ENCODE results near the gene CETP. TPM values are rescaled to one million over a fixed set of nuclear protein-coding genes. Genes with fewer than 3 reads are reported as not detected.
A peak's percentile ranks its signal among the peaks of the same experiment; 100 is the strongest.
"Not testable (repeated sequence)": the region's sequence is repeated elsewhere in the genome, so short reads cannot be mapped to it uniquely, and the experiment has no call there.

CETP gene
- polyA plus RNA-seq, 1 experiment: 0.09 TPM

DNA sequence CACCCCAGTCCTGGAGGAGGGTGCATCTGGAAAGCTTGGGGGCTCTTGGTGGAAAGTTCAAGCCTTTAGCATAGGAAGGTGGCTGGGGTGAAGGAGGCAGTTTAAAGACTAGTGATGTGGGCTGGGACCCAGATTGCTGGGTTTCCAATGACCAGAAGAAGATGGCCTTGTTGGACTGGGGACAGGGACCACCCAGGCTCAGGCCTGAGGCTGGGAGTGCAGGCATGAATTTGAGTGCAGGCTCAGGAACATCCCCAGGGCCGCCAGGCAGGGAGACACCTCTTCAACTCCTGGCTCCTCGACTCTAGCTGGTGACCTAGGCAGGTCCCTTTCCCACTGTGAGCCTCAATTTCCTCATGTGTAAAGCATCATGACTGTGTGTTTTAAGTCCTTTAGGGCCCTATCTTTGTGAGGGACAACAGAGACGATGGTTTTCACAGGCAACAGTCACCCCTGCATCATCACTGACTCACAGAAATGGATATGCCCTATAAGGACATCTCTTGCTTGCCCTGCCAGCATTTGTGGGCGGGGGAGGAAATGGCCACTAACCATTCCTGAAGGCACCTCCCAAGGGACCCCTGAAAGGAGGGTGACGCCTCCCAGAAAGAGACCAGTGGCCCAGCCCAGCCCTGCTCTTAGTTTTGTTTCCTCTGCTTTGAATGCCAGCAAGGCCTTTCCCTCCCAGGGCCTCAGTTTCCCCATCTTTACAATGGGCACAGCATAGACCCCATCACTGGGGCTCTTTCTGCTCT, 38.7 kb downstream of the CETP start:
- Histone ChIP-seq H3K4me3 (ENCODE audit: low read depth, low read length) (no peak overlapping the region), H3K27me3 (ENCODE audit: control insufficient read depth, insufficient read depth, low read length) (no peaks in the 10 kb centered on the region), H3K27ac (ENCODE audit: low read depth, low read length) (peak overlapping the region; percentile 83), H3K9me3 (ENCODE audit: control insufficient read depth, insufficient read depth, low read length) (no peaks in the 10 kb centered on the region)
- POLR2A ChIA-PET: no interaction called here
- TF ChIP-seq, protein P1, sequence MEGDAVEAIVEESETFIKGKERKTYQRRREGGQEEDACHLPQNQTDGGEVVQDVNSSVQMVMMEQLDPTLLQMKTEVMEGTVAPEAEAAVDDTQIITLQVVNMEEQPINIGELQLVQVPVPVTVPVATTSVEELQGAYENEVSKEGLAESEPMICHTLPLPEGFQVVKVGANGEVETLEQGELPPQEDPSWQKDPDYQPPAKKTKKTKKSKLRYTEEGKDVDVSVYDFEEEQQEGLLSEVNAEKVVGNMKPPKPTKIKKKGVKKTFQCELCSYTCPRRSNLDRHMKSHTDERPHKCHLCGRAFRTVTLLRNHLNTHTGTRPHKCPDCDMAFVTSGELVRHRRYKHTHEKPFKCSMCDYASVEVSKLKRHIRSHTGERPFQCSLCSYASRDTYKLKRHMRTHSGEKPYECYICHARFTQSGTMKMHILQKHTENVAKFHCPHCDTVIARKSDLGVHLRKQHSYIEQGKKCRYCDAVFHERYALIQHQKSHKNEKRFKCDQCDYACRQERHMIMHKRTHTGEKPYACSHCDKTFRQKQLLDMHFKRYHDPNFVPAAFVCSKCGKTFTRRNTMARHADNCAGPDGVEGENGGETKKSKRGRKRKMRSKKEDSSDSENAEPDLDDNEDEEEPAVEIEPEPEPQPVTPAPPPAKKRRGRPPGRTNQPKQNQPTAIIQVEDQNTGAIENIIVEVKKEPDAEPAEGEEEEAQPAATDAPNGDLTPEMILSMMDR (IDR thresholded peaks at IDR 0.05; ENCODE audit: low read depth, low read length): no peak
- CTCF ChIA-PET: no interaction called here
- DNase-seq (ENCODE audit: low read depth, low spot score): peak; percentile 54

DNA sequence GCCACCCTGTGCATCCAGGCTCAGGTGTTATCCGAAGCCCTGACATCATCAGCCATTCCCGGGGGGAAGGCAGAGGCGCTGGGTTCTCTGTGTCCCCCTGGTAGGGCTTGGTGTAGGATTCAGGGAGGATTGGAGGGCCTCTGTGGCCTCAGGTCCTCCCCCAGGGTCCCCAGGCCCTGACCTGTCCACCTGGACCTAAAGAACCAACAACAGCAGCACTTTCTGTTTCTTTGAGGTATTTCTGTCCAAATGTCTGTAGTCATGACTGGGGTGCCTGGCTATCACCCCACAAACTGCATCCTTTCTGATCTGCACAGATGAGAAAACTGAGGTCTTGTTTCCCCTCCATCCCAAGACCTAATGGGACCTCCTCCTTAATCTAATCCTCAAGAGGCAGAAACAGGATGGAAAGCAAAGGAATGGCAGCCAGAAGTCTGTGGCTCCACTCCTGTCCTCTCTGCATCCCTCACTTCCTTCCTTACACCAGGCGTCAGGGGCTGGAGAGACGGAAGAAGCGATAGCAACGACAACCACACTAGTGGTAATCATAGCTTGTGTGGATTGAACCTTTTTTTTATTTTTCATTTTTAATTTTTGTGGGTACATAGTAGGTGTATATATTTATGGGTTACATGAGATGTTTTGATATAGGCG, 39.4 kb downstream of the CETP start:
- H3K27ac ChIP-seq (ENCODE audit: low read depth, low read length): peak overlapping the region; percentile 83
- ChIA-PET CTCF (no interaction called here), POLR2A (no interaction called here)
- TF ChIP-seq, protein P1 (IDR thresholded peaks at IDR 0.05; ENCODE audit: low read depth, low read length): no peak
- H3K4me3 ChIP-seq (ENCODE audit: low read depth, low read length): no peak overlapping the region
- H3K27me3 ChIP-seq (ENCODE audit: control insufficient read depth, insufficient read depth, low read length): no peaks in the 10 kb centered on the region
- no peak for DNase-seq (ENCODE audit: low read depth, low spot score)
- no peaks in the 10 kb centered on the region for H3K9me3 ChIP-seq (ENCODE audit: control insufficient read depth, insufficient read depth, low read length)

DNA sequence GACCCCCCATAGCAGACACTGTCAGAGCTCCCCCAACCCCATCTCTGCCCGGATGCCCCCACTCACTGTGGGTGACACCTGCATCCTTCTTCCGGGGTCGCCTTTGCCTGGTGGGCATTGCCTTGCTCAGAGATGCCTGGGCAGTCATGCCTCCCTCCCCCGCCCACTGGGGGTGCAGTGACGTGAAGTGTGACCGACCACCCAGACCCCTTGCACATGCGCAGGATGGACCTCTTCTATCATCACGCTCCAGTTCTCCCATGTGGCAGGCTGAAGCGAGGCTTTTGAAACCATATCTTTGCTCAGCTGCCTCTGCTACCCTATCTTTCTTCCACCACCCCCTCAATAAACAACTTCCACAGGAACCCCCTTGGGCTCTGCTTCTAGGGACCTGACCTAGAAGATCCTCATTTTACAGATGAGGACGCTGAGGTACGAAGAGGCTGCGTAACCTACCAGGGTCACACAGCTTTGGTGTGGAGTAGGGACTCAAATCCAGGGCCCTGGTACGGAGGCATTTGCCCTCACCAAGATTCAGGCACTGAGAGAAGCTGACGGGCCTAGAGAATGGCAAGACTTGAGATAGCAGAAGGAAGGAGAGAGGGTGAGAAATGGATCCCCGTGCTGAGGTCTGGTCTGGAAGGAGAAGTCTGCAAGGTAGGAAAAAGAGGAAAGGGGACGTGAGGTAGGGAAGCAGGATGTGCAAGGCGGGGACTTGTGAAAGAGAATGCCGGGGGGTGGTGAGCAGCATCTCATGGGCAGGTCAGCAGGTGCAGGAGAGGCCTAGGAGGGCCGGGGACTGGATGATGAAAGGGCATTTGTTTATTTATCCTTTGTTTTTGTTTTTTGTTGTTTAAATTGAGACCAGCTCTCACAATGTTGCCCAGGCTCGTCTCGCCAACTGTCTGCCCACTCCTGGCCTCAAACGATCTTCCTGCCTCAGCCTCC, 42.0 kb downstream of the CETP start:
- POLR2A ChIA-PET: no interaction called here
- Histone ChIP-seq H3K27ac (ENCODE audit: low read depth, low read length) (no peak overlapping the region), H3K27me3 (ENCODE audit: control insufficient read depth, insufficient read depth, low read length) (no peaks in the 10 kb centered on the region), H3K9me3 (ENCODE audit: control insufficient read depth, insufficient read depth, low read length) (no peaks in the 10 kb centered on the region), H3K4me3 (ENCODE audit: low read depth, low read length) (no peak overlapping the region)
- no peak for DNase-seq (ENCODE audit: low read depth, low spot score)
- CTCF ChIA-PET: no interaction called here
- TF ChIP-seq, protein P1 (IDR thresholded peaks at IDR 0.05; ENCODE audit: low read depth, low read length): no peak

DNA sequence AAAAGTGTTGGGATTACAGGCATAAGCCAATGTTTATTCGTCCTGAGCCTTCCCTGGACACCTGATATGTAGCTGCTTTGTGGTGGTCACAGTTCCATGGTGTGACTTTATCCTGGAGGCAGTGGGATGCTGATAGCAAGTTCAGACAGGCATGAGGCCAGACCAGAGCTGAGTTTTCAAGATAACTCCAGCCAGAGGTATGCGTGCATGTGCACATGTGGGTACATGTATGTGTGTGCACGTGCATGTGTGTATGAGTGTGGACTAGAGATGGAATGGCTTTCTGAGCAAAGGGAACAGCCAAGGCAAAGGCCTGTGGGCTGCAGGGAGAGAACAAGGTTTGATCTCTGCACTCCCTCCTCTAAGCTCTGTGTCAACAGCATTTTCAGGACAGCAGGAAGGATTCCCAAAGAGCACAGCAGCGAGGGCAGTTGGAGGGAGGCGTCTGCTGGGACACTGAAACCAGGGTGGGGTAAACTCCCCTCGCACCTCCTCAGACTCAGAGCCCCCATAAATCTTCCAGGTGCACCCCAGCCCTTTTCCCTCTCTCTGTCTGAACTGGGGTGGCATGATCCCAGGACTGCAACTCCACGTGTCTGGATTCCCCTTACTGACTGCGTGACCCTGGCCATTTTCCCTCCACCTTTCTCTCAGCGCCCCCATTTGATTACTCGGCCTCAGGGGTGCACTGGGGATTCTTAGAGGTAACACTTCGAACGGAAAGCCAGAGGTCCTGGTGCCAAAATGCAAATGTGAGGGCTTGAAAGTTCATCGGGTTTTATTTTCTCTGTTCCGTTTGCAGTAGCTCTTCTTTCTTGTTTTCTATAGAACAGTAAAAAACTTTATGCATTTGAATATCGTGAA, 42.9 kb downstream of the CETP start:
- DNase-seq (ENCODE audit: low read depth, low spot score): no peak
- H3K4me3 ChIP-seq (ENCODE audit: low read depth, low read length): no peak overlapping the region
- no peaks in the 10 kb centered on the region for H3K27me3 ChIP-seq (ENCODE audit: control insufficient read depth, insufficient read depth, low read length)
- no peaks in the 10 kb centered on the region for H3K9me3 ChIP-seq (ENCODE audit: control insufficient read depth, insufficient read depth, low read length)
- TF ChIP-seq, protein P1 (IDR thresholded peaks at IDR 0.05; ENCODE audit: low read depth, low read length): no peak
- POLR2A ChIA-PET: no interaction called here
- CTCF ChIA-PET: interaction anchor here (1.2 to 1.4 kb wide), 2 partner anchors 47 to 88 kb away, joined by 3 to 6 read pairs; partner anchors contain the start of gene CPNE2
- H3K27ac ChIP-seq (ENCODE audit: low read depth, low read length): no peak overlapping the region

DNA sequence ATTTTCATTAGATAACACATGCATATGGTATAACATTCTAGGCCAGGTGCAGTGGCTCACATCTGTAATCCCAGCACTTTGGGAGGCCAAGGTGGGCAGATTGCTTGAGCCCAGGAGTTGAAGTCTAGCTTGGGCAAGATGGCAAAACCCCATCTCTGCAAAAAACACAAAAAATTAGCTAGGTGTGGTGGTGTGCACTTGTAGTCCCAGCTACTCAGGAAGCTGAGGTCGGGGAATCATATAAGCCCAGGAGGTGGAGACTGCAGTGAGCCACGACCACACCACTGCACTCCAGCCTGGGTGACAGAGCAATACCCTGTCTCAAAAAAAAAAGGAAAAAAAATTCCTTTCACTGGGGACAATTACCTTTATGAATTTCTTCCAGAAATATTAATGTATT, 43.8 kb downstream of the CETP start:
- not testable (repeated sequence) for H3K9me3 ChIP-seq (ENCODE audit: control insufficient read depth, insufficient read depth, low read length); H3K4me3 ChIP-seq (ENCODE audit: low read depth, low read length); DNase-seq (ENCODE audit: low read depth, low spot score); H3K27ac ChIP-seq (ENCODE audit: low read depth, low read length); H3K27me3 ChIP-seq (ENCODE audit: control insufficient read depth, insufficient read depth, low read length)
- POLR2A ChIA-PET: interaction anchor here (0.7 kb wide), 1 partner anchor 11 kb away, joined by 3 read pairs; no protein-coding TSS in a partner anchor
- CTCF ChIA-PET: interaction anchor here (1.2 to 1.4 kb wide), 2 partner anchors 48 to 87 kb away, joined by 3 to 6 read pairs; partner anchors contain the start of gene CPNE2
